Measurements from ENCODE around the gene RPTN.

The RPTN gene

GRCh38 chr1:152159144-152159543 lies at the start of gene RPTN:
Gene RPTN, minus strand, starts transcription at chr1:152159228. Its CDS starts 1,339 bp downstream, at chr1:152157889.
- H3K4me3 Mint-ChIP-seq, result no peak within 1 kb of the TSS

GRCh38 chr1:152198982-152199381 lies 40.0 kb upstream of the RPTN start:
- H3K9me3 Mint-ChIP-seq, result no peaks in the 10 kb centered on the region
- peaks cover 21 to 23% of the 10 kb centered on the region in 2 donors for H3K27me3 Mint-ChIP-seq
- no peak for DNase-seq
- H3K36me3 Mint-ChIP-seq, result peaks cover 5 to 9% of the 10 kb centered on the region in 2 donors
- H3K4me3 Mint-ChIP-seq, result no peak overlapping the region
- no peak overlapping the region for H3K27ac Mint-ChIP-seq
- H3K4me1 Mint-ChIP-seq, result no peaks in the 10 kb centered on the region
- ATAC-seq (replicated peaks), result no peak

More at GRCh38 chr1:152159144-152159543, at the start of gene RPTN:
- ATAC-seq (replicated peaks) (no peak), DNase-seq (no peak)
- H3K4me1 Mint-ChIP-seq, result peaks cover 5 to 7% of the 10 kb centered on the region in 2 donors
- H3K27me3 Mint-ChIP-seq, result peaks cover 14 to 17% of the 10 kb centered on the region in 2 donors
- no peaks in the 10 kb centered on the region for H3K36me3 Mint-ChIP-seq
- no peaks in the 10 kb centered on the region for H3K9me3 Mint-ChIP-seq
- H3K27ac Mint-ChIP-seq, result no peak within 1 kb of the TSS

GRCh38 chr1:152197361-152197941 lies 38.4 kb upstream of the RPTN start:
- ATAC-seq (replicated peaks) (no peak), DNase-seq (no peak)
- Mint-ChIP-seq H3K9me3 (no peaks in the 10 kb centered on the region), H3K27me3 (peaks cover 21 to 23% of the 10 kb centered on the region in 2 donors), H3K36me3 (peaks cover 5 to 9% of the 10 kb centered on the region in 2 donors), H3K4me3 (no peak overlapping the region), H3K4me1 (no peaks in the 10 kb centered on the region), H3K27ac (no peak overlapping the region)

- ATAC-seq (replicated peaks), result no peak
- DNase-seq, result no peak
- Mint-ChIP-seq H3K4me3 (no peak overlapping the region), H3K36me3 (no peaks in the 10 kb centered on the region), H3K27ac (no peak overlapping the region), H3K27me3 (peaks cover 9 to 13% of the 10 kb centered on the region in 2 donors), H3K9me3 (no peaks in the 10 kb centered on the region), H3K4me1 (peaks cover 2 to 8% of the 10 kb centered on the region in 2 donors)
Measured at GRCh38 chr1:152191711-152192110, 32.7 kb upstream of the RPTN start.

- DNase-seq, result no peak
- no peaks in the 10 kb centered on the region for H3K9me3 Mint-ChIP-seq
Measured at GRCh38 chr1:152191260-152191659, 32.2 kb upstream of the RPTN start.

GRCh38 chr1:152190589-152190988 lies 31.6 kb upstream of the RPTN start:
- ATAC-seq (replicated peaks) (no peak), DNase-seq (no peak)
- H3K4me3 Mint-ChIP-seq, result no peak overlapping the region
- H3K27ac Mint-ChIP-seq, result no peak overlapping the region
- peaks cover 2 to 8% of the 10 kb centered on the region in 2 donors for H3K4me1 Mint-ChIP-seq
- no peaks in the 10 kb centered on the region for H3K36me3 Mint-ChIP-seq
- H3K27me3 Mint-ChIP-seq, result peaks cover 6 to 14% of the 10 kb centered on the region in 2 donors
- H3K9me3 Mint-ChIP-seq, result no peaks in the 10 kb centered on the region

More at GRCh38 chr1:152191260-152191659, 32.2 kb upstream of the RPTN start:
- no peak overlapping the region for H3K4me3 Mint-ChIP-seq
- no peak overlapping the region for H3K27ac Mint-ChIP-seq
- no peak for ATAC-seq (replicated peaks)
- H3K4me1 Mint-ChIP-seq, result peaks cover 2 to 8% of the 10 kb centered on the region in 2 donors
- H3K27me3 Mint-ChIP-seq, result peaks cover 9 to 13% of the 10 kb centered on the region in 2 donors
- no peaks in the 10 kb centered on the region for H3K36me3 Mint-ChIP-seq

- ATAC-seq (replicated peaks), result peak; percentile 72 to 74
- no peaks in the 10 kb centered on the region for H3K9me3 Mint-ChIP-seq
- H3K27ac Mint-ChIP-seq, result peak overlapping the region; percentile 66
- H3K36me3 Mint-ChIP-seq, result no peaks in the 10 kb centered on the region
- H3K4me3 Mint-ChIP-seq, result peak overlapping the region; percentile 84 to 85
- peaks cover 2 to 8% of the 10 kb centered on the region in 2 donors for H3K4me1 Mint-ChIP-seq
- peak; percentile 44 for DNase-seq
- H3K27me3 Mint-ChIP-seq, result peaks cover 13 to 21% of the 10 kb centered on the region in 2 donors
Measured at GRCh38 chr1:152189657-152190442, 30.8 kb upstream of the RPTN start.

- peak overlapping the region; percentile 66 for H3K27ac Mint-ChIP-seq
- peaks cover 2 to 8% of the 10 kb centered on the region in 2 donors for H3K4me1 Mint-ChIP-seq
- H3K27me3 Mint-ChIP-seq, result peaks cover 19 to 22% of the 10 kb centered on the region in 2 donors
- DNase-seq (peak; percentile 55), ATAC-seq (replicated peaks) (peak; percentile 73 to 76)
- no peaks in the 10 kb centered on the region for H3K9me3 Mint-ChIP-seq
- peak overlapping the region; percentile 84 to 85 for H3K4me3 Mint-ChIP-seq
- H3K36me3 Mint-ChIP-seq, result no peaks in the 10 kb centered on the region
Measured at GRCh38 chr1:152188673-152189591, 29.9 kb upstream of the RPTN start.

GRCh38 chr1:152186556-152187285 lies 27.7 kb upstream of the RPTN start:
- Mint-ChIP-seq H3K4me1 (peaks cover 2 to 8% of the 10 kb centered on the region in 2 donors), H3K9me3 (no peaks in the 10 kb centered on the region), H3K4me3 (no peak overlapping the region), H3K27ac (no peak overlapping the region), H3K36me3 (no peaks in the 10 kb centered on the region), H3K27me3 (peaks cover 23 to 26% of the 10 kb centered on the region in 2 donors)
- ATAC-seq (replicated peaks), result no peak
- no peak for DNase-seq

- H3K27ac Mint-ChIP-seq, result no peak overlapping the region
- H3K9me3 Mint-ChIP-seq, result no peaks in the 10 kb centered on the region
- no peaks in the 10 kb centered on the region for H3K36me3 Mint-ChIP-seq
- H3K27me3 Mint-ChIP-seq, result peaks cover 20% of the 10 kb centered on the region in 2 donors
- no peak overlapping the region for H3K4me3 Mint-ChIP-seq
- H3K4me1 Mint-ChIP-seq, result peaks cover 2 to 8% of the 10 kb centered on the region in 2 donors
- DNase-seq (peak; percentile 17), ATAC-seq (replicated peaks) (peak; percentile 50 to 56)
Measured at GRCh38 chr1:152185544-152186391, 26.7 kb upstream of the RPTN start.

- Mint-ChIP-seq H3K9me3 (no peaks in the 10 kb centered on the region), H3K27me3 (peaks cover 20 to 26% of the 10 kb centered on the region in 2 donors), H3K36me3 (no peaks in the 10 kb centered on the region), H3K4me1 (no peaks in the 10 kb centered on the region), H3K27ac (no peak overlapping the region), H3K4me3 (no peak overlapping the region)
- no peak for ATAC-seq (replicated peaks)
- no peak for DNase-seq
Measured at GRCh38 chr1:152182944-152183361, 23.9 kb upstream of the RPTN start.

GRCh38 chr1:152182431-152182830 lies 23.4 kb upstream of the RPTN start:
- Mint-ChIP-seq H3K9me3 (no peaks in the 10 kb centered on the region), H3K4me3 (no peak overlapping the region), H3K4me1 (no peaks in the 10 kb centered on the region), H3K36me3 (no peaks in the 10 kb centered on the region), H3K27me3 (peaks cover 20 to 26% of the 10 kb centered on the region in 2 donors), H3K27ac (no peak overlapping the region)
- DNase-seq (no peak), ATAC-seq (replicated peaks) (no peak)

- Mint-ChIP-seq H3K36me3 (no peaks in the 10 kb centered on the region), H3K27ac (no peak overlapping the region), H3K4me1 (no peaks in the 10 kb centered on the region), H3K27me3 (peaks cover 21 to 26% of the 10 kb centered on the region in 2 donors), H3K4me3 (no peak overlapping the region), H3K9me3 (no peaks in the 10 kb centered on the region)
- DNase-seq, result no peak
- no peak for ATAC-seq (replicated peaks)
Measured at GRCh38 chr1:152179566-152179965, 20.5 kb upstream of the RPTN start.

All from stimulated activated naive B cell treated with anti-CD40 and anti-IgM and Interleukin-4, amounts not matched to agents 10 μg/mL and 1 μg/mL and 100 μg/mL, for 72 hours (primary cell).